Epithelial cell of prostate (primary cell): ENCODE data around the gene CSNK1A1.
"Not testable (repeated sequence)": the region's sequence is repeated elsewhere in the genome, so short reads cannot be mapped to it uniquely, and the experiment has no call there.

Source experiments
- DNase-seq: peaks from one replicate; pipeline ENCODE4 v3.0.0-alpha.2; 2011; ENCODE audit warnings: low read depth, low spot score
- H3K27ac ChIP-seq: fragments of 450-650 bp; 2 replicates; pipeline ENCODE4 v1.5.1; 2017; ENCODE audit warnings: mild to moderate bottlenecking

Gene CSNK1A1

DNA sequence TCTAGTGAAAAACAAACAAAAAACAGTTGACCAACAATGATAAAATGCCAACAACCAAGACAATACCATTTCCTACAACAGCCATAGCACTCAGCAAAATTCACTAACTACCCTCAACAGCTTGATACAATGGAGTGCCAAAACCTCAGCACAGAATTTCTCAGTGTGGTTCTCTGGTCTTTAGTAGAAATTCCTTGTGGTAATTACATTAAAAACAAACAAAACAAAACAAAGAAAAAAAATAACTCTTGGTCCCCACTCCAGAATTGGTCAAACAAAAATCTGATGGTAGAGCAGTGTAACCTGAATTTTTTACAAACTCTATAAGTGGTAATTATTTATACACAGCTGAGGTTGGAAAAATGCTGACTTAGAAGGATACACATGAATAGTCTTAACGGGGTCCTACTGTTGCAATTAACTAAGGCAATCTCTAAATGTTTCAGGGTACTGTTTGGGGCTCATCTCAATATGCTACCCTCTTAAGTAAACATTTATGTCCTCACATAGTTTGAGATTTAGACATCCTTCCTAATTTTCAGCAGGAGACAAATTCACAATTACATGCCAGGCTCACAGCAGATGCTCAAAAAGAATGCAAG, 13.8 kb downstream of the CSNK1A1 start:
- H3K27ac ChIP-seq: no peak overlapping the region
- no peak for DNase-seq

GRCh38 chr5:149535787-149536186, 15.5 kb downstream of the CSNK1A1 start:
- H3K27ac ChIP-seq, DNase-seq: not testable (repeated sequence)

DNA sequence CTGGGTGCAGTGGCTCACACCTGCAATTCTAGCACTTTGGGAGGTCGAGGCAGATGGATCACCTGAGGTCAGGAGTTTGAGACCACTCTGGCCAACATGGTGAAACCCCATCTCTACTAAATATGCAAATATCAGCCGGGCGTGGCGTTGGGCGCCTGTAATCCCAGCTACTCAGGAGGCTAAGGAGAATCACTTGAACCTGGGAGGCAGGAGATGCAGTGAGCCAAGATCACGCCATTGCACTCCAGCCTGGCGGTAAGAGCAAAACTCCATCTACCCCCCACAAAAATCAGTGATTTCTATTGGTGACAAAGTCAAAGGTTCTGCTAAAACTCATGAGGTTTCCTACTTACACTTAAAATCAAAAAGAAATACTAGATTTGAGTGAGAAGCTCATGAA, 18.8 kb downstream of the CSNK1A1 start:
- peak overlapping the region; percentile 12 for H3K27ac ChIP-seq
- no peak for DNase-seq

DNA sequence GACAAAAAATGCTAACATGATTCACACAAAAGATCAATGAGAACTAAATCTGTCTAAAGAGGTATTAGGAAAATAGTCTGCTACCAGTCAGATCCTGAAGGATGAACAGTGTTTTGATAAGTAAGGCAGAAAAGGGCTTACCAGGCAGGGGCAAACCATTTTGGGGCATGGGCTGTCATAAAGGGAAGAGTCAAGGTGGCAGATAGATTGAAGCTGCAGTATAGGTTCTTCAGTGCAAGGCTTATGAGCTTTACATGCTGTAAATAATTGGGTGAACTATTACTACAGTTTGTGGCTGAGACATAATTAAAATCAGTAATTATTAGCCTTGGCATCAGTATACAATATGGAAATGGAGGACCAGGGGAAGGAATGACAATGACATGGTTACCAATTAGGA, 21.8 kb downstream of the CSNK1A1 start:
- H3K27ac ChIP-seq: peak overlapping the region; percentile 32
- DNase-seq: no peak

- peak overlapping the region; percentile 32 for H3K27ac ChIP-seq
- DNase-seq: peak; percentile 18
Measured at GRCh38 chr5:149528281-149529060, 22.8 kb downstream of the CSNK1A1 start.

- no peak for DNase-seq
- peak overlapping the region; percentile 3 for H3K27ac ChIP-seq
Measured at GRCh38 chr5:149526845-149527590, 24.2 kb downstream of the CSNK1A1 start.

DNA sequence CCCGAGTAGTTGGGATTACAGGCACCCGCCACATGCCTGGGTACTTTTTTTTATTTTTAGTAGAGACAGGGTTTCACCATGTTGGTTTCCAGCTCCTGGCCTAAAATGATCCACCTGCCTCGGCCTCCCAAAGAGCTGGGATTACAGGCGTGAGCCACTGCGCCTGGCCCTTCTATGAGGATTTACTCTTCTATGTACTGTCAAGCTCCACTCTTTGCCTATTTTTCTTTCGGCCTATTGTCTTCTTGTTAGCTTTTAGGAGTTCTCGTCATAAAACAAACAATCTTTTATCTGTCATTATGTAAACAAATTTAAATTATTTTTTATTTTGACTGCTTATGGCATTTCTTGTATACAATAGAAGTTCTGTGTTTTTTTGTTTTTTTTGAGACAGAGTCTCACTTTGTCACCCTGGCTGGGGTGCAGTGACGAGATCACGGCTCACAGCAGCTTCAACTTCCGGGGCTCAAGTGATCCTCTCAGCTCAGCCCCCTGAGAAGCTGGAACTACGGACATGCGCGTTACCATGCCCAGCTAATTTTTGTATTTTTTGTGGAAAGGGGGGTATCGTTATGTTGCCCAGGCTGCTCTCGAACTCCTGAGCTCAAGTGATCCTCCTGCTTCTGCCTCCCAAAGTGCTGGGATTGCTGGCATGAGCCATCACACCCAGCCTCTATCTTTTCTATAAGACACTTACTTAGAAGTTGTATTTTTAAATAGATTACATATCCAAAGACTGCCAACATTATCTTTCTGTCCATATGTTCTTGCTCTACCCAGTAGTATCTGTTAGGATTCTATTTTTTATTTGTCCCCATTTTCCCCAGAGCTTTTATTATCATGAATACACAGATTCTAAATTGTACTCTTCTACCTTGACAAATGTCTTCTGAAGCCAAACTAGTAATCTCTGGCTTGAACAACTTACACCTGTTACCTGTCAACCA, 29.2 kb downstream of the CSNK1A1 start:
- no peak overlapping the region for H3K27ac ChIP-seq
- DNase-seq: no peak

DNA sequence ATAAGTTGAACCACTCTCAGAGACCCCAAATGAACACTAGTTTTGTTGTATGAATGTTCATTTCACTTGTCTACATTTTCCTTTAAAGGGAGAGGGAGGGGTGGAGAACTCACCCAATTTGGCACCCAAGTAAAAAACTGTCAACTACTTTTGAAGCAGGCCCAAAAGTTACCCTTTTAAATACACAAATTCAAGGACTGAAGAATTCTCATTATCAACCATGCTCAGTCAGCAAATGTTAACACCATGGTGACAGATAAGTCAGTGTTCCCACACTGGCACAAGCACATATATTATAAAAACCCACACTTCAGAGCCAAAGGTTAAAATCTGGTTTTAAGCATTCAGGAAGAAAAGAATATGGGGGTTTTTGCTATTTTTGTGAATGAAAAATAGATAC, 31.6 kb downstream of the CSNK1A1 start:
- DNase-seq: no peak
- H3K27ac ChIP-seq: peak overlapping the region; percentile 1

- H3K27ac ChIP-seq: peak overlapping the region; percentile 12
- no peak for DNase-seq
Measured at GRCh38 chr5:149518620-149519019, 32.6 kb downstream of the CSNK1A1 start.

GRCh38 chr5:149517461-149518122, 33.6 kb downstream of the CSNK1A1 start:
- peak overlapping the region; percentile 12 for H3K27ac ChIP-seq
- DNase-seq: no peak

DNA sequence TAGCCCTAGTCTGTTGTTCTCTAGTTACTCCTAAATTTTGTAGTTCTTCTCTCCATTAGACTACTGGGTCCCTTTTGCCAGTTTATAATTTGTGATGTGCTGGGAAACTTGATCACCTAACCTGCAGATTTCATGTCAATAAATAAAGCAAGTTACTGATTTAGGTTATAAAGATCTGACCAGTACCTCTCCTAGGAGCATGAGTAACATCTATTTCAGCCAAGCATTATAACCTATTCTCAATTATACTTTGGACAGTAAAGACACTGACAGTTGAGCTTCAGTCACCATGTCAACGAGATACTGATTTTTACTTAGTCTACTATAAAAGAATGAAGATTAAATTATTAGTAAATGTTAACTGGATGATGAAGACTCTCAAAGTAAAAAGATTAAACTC, 36.7 kb downstream of the CSNK1A1 start:
- no peak for DNase-seq
- peak overlapping the region; percentile 24 for H3K27ac ChIP-seq

- DNase-seq, H3K27ac ChIP-seq: not testable (repeated sequence)
Measured at GRCh38 chr5:149513372-149513947, 37.8 kb downstream of the CSNK1A1 start.

DNA sequence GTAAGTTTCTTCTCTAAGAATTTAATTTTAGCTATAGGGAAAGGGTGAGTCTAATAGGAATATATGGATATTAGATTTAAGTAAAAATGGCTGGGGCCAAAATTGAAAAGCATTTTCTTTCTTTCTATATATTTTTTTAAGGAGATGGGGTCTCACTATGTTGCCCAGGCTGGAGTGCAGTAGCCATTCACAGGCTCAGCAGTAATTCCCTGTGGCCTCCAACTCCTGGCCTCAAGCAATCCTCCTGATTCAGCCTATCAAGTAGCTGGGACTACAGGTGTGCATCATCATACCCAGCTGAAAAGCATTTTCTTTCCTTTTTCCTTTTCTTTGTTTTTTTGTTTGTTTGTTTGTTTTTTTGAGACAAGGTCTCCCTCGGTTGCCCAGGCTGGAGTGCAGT, 41.1 kb downstream of the CSNK1A1 start:
- no peak for DNase-seq
- H3K27ac ChIP-seq: no peak overlapping the region

DNA sequence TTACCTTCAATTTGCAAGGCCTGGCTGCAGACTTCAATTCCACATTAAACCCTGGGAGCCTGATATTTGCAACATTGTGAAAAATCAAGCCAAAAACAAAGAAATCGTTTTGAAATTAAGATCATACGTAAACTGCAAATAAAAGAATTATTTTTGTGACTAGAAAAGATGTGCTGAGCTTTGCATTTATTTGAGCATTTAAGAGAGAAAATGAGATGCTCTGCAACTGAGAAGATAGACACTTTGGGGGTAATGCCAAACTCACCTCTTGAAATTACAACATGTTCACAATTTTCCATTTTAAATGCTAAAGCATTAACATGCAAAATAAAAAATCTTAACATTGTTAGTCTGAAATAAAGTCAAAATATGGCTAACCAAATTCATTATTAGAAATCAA, 46.6 kb downstream of the CSNK1A1 start:
- H3K27ac ChIP-seq: no peak overlapping the region
- no peak for DNase-seq

DNA sequence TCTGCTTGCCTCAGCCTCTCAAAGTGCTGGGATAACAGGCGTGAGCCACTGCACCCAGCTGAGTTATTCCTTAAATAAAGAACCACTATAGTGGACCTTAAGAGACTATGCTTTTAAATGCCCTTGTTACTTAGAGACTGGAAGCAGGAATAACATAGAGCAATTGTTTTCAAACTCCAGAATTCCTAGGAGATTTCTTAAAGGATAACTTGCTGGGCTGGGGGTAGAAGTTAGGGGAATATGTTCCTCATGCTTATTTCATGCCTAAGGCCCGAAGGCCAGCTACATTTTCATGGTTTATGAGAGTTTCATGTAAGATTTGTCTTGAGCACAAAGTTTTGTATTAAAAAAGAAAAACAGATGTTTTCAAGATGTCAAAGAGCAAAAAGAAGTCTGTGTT, 48.2 kb downstream of the CSNK1A1 start:
- no peak for DNase-seq

DNA sequence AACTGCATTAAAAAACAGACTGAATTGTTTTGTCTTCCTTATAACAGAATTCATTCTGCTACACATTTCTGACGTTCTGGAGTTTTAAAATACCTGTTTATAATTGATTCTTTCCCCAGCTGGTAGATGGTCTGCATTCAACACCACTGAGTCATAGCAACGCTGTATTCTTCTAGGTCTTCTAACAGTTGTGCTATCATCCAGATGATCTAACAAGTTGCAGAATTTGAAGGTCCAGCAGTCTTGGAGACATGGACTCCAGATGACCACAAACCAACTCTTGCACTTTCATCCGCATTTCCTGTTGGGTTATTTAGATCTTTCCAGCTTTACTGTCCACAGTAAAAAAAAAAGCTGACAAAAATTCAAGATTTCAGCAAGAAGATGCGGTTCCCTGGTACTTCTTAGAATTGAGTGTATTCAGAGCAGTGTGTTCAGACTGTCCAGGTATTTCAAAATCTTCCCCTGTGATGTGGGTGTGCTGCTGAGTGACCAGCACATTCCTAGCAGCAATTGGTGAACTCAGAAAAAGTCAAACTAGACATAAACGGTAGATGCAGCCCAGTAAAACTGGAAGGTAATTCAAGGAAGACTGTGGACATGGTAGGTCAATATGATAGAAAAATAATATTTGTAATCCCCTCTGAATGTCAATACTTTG, 50.2 kb downstream of the CSNK1A1 start:
- DNase-seq: no peak
- H3K27ac ChIP-seq: no peak overlapping the region

More for the DNA sequence above, 48.2 kb downstream of the CSNK1A1 start:
- H3K27ac ChIP-seq: no peak overlapping the region

DNA sequence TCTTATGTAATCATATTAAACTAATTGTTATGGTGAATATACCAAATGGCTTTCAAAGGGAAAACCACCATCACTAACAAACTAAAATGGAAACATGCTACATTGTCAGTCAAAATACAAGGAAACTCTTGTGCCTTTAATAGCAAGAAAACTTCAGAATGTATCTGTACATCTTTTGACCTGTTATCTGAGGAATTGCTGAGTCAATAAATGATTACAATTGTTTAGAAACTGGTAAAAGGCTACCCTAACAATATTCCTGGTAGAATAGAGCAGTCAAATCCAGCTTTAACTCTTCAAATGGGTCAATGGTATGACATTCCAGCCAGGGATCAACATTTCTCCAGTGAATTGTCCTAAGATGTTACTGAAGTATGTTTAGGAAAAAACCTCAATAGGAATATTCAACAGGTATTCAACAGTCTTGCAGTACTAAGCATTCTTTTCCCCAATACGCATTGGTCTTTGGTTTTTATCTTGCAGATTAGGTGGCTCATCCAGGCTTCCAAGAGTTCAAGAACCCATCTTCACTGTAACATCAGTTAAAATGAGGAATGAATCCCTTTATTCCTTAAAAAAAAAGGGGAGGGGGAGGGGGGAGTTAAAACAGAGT, 52.4 kb downstream of the CSNK1A1 start:
- DNase-seq: no peak
- no peak overlapping the region for H3K27ac ChIP-seq

DNA sequence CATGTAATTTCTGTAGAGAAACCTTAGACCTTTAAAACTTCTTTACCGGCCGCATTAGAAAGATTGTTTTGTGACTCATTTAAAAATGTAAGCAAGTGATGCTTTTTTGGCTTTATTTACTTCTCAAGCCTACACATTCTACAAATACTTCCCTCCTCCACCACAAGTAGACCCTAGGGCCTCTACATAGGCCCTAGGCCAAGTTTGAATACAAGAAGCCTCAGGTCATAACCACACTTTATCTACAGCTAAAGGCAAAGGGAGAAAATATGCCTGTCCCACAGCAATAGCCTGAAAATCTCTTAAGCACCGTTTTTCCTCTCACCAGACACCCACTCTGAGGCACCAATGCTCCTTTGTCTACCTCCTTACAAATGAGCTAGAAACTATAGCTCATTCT, 53.9 kb downstream of the CSNK1A1 start:
- no peak for DNase-seq
- no peak overlapping the region for H3K27ac ChIP-seq
